HEK293 (cell line): ENCODE measurements around the gene B3GAT1.
"Not testable (repeated sequence)": the region's sequence is repeated elsewhere in the genome, so short reads cannot be mapped to it uniquely, and the experiment has no call there.

ENCODE experiments used
- CTCF ChIA-PET: fragments of 350-600 bp; formaldehyde crosslinking; extraction: SDS; loops from one replicate; lab custom pipeline; 2021; ENCODE audit warnings: antibody characterized with exemption; lab: Yijun Ruan, JAX
- POLR2A ChIA-PET: fragments of 300-600 bp; formaldehyde crosslinking; extraction: SDS; loops from one replicate; lab custom pipeline; 2020; ENCODE audit warnings: antibody characterized with exemption, inconsistent platforms; lab: Yijun Ruan, JAX
- H3K27ac ChIP-seq: fragments of 200-500 bp; sonication (Bioruptor generic); 2 replicates; pipeline ENCODE4 v1.5.1; 2014; ENCODE audit warnings: low read depth, low read length, control low read depth, inconsistent platforms; ENCODE audit errors: extremely low read depth
- H3K36me3 ChIP-seq, 2 experiments: fragments of 200-500 bp in 1 of 2; sonication (Bioruptor generic) in 1 of 2; 1 replicate in 1 of 2; 2 replicates in 1 of 2; pipeline ENCODE4 v1.5.1; 2014 to 2017; ENCODE audit warnings: inconsistent platforms in 2 of 2, low read length in 2 of 2; ENCODE audit not compliant: control insufficient read depth in 2 of 2, insufficient read depth in 1 of 2
- H3K4me1 ChIP-seq: fragments of 200-500 bp; sonication (Bioruptor generic); 2 replicates; pipeline ENCODE4 v1.5.1; 2014; ENCODE audit warnings: mild to moderate bottlenecking, low read length, inconsistent platforms; ENCODE audit not compliant: control insufficient read depth, insufficient read depth
- H3K4me3 ChIP-seq: 2 replicates; pipeline ENCODE4 v1.5.1; 2011; ENCODE audit warnings: low read depth, mild to moderate bottlenecking, control low read depth, low read length, moderate library complexity
- H3K9me3 ChIP-seq: fragments of 200-500 bp; sonication (Bioruptor generic); 2 replicates; pipeline ENCODE4 v1.5.1; 2014; ENCODE audit warnings: low read depth, low read length, inconsistent platforms; ENCODE audit not compliant: control insufficient read depth, insufficient read depth
- ATF2 ChIP-seq: fragments of 450-650 bp; formaldehyde crosslinking; IDR thresholded peaks from 2 replicates; pipeline ENCODE4 v1.5.1; 2016; ENCODE audit warnings: missing biosample characterization, missing genetic modification characterization, low read depth
- BCL6B ChIP-seq: fragments of 450-650 bp; formaldehyde crosslinking; IDR thresholded peaks from 2 replicates; pipeline ENCODE4 v1.5.1; 2017; ENCODE audit warnings: missing biosample characterization, missing genetic modification characterization
- SETDB1 ChIP-seq: IDR thresholded peaks from one replicate; pipeline ENCODE4 v1.6.1; 2017; ENCODE audit warnings: mild to moderate bottlenecking, low read length, moderate library complexity, mixed read lengths; ENCODE audit not compliant: insufficient read length
- TRIM28 ChIP-seq: IDR thresholded peaks from 2 replicates; pipeline ENCODE4 v1.6.1; 2011; ENCODE audit warnings: low read length, control low read depth, borderline replicate concordance
- TSHZ1 ChIP-seq: fragments of 450-650 bp; formaldehyde crosslinking; IDR thresholded peaks from 2 replicates; pipeline ENCODE4 v1.5.1; 2016; ENCODE audit warnings: missing biosample characterization, missing genetic modification characterization, borderline replicate concordance
- ZNF10 ChIP-seq: fragments of 450-650 bp; formaldehyde crosslinking; IDR thresholded peaks from 2 replicates; pipeline ENCODE4 v1.5.1; 2017; ENCODE audit warnings: missing biosample characterization, missing genetic modification characterization
- ZNF19 ChIP-seq: fragments of 450-650 bp; formaldehyde crosslinking; IDR thresholded peaks from 2 replicates; pipeline ENCODE4; 2016; ENCODE audit warnings: missing biosample characterization, missing genetic modification characterization, low read depth
- ZNF2 ChIP-seq: fragments of 450-650 bp; formaldehyde crosslinking; IDR thresholded peaks from 2 replicates; pipeline ENCODE4 v1.5.1; 2016; ENCODE audit warnings: missing biosample characterization, missing genetic modification characterization
- ZNF214 ChIP-seq: fragments of 450-650 bp; formaldehyde crosslinking; IDR thresholded peaks from 2 replicates; pipeline ENCODE4 v1.5.1; 2017; ENCODE audit warnings: missing biosample characterization, mild to moderate bottlenecking, missing genetic modification characterization, borderline replicate concordance
- ZNF221 ChIP-seq: fragments of 450-650 bp; formaldehyde crosslinking; IDR thresholded peaks from 2 replicates; pipeline ENCODE4 v1.5.1; 2017; ENCODE audit warnings: missing biosample characterization, missing genetic modification characterization, borderline replicate concordance
- ZNF37A ChIP-seq: fragments of 450-650 bp; IDR thresholded peaks from 2 replicates; pipeline ENCODE4 v1.5.1; 2018; ENCODE audit warnings: missing biosample characterization, missing genetic modification characterization
- ZNF416 ChIP-seq: fragments of 450-650 bp; formaldehyde crosslinking; IDR thresholded peaks from 2 replicates; pipeline ENCODE4 v1.5.1; 2016; ENCODE audit warnings: missing biosample characterization, missing genetic modification characterization
- ZNF48 ChIP-seq: fragments of 450-650 bp; formaldehyde crosslinking; IDR thresholded peaks from 2 replicates; pipeline ENCODE4 v1.5.1; 2016; ENCODE audit warnings: missing biosample characterization, missing genetic modification characterization
- ZNF544 ChIP-seq: fragments of 450-650 bp; formaldehyde crosslinking; IDR thresholded peaks from 2 replicates; pipeline ENCODE4 v1.5.0; 2017; ENCODE audit warnings: missing biosample characterization, missing genetic modification characterization
- ZNF600 ChIP-seq: fragments of 450-650 bp; formaldehyde crosslinking; IDR thresholded peaks from 2 replicates; pipeline ENCODE4 v1.5.1; 2016; ENCODE audit warnings: missing biosample characterization, missing genetic modification characterization
- ZNF626 ChIP-seq: fragments of 450-650 bp; sonication (Bioruptor Pico); formaldehyde crosslinking; IDR thresholded peaks from 2 replicates; pipeline ENCODE4 v1.5.1; 2018; ENCODE audit warnings: missing biosample characterization, missing genetic modification characterization, inconsistent platforms
- TF ChIP-seq, protein P1 (sequence below): fragments of 450-650 bp; formaldehyde crosslinking; IDR thresholded peaks from 2 replicates; pipeline ENCODE4 v1.5.1; 2016; ENCODE audit warnings: missing biosample characterization, missing genetic modification characterization, borderline replicate concordance

The B3GAT1 gene

DNA sequence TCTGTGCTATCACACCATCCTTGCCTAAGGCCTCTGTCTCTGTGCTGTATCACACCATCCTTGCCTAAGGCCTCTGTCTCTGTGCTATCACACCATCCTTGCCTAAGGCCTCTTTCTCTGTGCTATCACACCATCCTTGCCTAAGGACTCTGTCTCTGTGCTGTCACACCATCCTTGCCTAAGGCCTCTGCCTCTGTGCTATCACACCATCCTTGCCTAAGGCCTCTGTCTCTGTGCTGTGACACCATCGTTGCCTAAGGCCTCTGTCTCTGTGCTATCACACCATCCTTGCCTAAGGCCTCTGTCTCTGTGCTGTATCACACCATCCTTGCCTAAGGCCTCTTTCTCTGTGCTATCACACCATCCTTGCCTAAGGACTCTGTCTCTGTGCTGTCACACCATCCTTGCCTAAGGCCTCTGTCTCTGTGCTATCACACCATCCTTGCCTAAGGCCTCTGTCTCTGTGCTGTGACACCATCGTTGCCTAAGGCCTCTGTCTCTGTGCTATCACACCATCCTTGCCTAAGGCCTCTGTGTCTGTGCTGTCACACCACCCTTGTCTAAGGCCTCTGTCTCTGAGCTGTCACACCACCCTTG, 45.5 kb upstream of the B3GAT1 start:
- H3K4me1 ChIP-seq, H3K27ac ChIP-seq, POLR2A ChIA-PET, H3K36me3 ChIP-seq, H3K9me3 ChIP-seq, H3K4me3 ChIP-seq: not testable (repeated sequence)
- CTCF ChIA-PET = interaction anchor here (0.7 kb wide), 1 partner anchor 206 kb away, joined by 3 read pairs; no protein-coding TSS in a partner anchor
- TF ChIP-seq TRIM28 = peak; percentile 96; the same call in 1 of the 2 replicates
- TF ChIP-seq SETDB1 = peak; percentile 60

DNA sequence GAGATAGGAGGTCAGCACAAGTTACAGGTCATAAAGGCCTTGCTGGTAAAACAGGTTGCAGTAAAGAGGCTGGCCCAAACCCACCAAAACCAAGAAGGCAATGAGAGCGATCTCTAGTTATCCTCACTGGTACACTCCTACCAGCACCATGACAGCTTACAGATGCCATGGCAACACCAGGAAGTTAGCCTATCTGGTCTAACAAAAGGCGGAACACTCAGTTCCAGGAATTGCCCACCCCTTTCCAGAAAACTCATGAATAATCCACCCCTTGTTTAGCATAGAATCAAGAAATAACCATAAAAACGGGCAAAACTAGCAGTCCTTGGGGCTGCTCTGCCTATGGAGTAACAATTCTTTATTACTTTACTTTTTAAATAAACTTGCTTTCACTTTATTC, 43.5 kb upstream of the B3GAT1 start:
- no peak overlapping the region for H3K27ac ChIP-seq
- CTCF ChIA-PET = no interaction called here
- H3K9me3 ChIP-seq = no peaks in the 10 kb centered on the region
- H3K4me1 ChIP-seq = no peaks in the 10 kb centered on the region
- no peak overlapping the region for H3K4me3 ChIP-seq
- TF ChIP-seq ZNF600 (tag by site-specific recombination) = no peak
- no peak for TF ChIP-seq ZNF48
- TF ChIP-seq BCL6B (tag by site-specific recombination) = no peak
- TF ChIP-seq ZNF37A = no peak
- TF ChIP-seq ZNF544 = no peak
- TF ChIP-seq ZNF221 (tag by site-specific recombination) = no peak
- TF ChIP-seq ATF2 = no peak
- TF ChIP-seq ZNF416 (tag by site-specific recombination) = no peak
- TF ChIP-seq ZNF214 = no peak
- no peak for TF ChIP-seq ZNF626
- no peak for TF ChIP-seq ZNF10 (tag by site-specific recombination)
- no peak for TF ChIP-seq ZNF2 (tag by site-specific recombination)
- TF ChIP-seq, protein P1, sequence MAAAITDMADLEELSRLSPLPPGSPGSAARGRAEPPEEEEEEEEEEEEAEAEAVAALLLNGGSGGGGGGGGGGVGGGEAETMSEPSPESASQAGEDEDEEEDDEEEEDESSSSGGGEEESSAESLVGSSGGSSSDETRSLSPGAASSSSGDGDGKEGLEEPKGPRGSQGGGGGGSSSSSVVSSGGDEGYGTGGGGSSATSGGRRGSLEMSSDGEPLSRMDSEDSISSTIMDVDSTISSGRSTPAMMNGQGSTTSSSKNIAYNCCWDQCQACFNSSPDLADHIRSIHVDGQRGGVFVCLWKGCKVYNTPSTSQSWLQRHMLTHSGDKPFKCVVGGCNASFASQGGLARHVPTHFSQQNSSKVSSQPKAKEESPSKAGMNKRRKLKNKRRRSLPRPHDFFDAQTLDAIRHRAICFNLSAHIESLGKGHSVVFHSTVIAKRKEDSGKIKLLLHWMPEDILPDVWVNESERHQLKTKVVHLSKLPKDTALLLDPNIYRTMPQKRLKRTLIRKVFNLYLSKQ = no peak
- TF ChIP-seq TSHZ1 (tag by site-specific recombination) = no peak
- TF ChIP-seq ZNF19 (tag by site-specific recombination) = no peak
- TF ChIP-seq, all 188 proteins: peak for 0
- POLR2A ChIA-PET = no interaction called here
- no peaks in the 10 kb centered on the region for H3K36me3 ChIP-seq
